HepG2 (cell line): ENCODE measurements around the gene PNPLA2. TPM values are rescaled to one million over a fixed set of nuclear protein-coding genes. Genes with fewer than 3 reads are reported as not detected.

Experiments used
- CCAR2 ChIP-seq: fragments of 200-400 bp; formaldehyde crosslinking; optimal IDR thresholded peaks from 2 replicates; pipeline ENCODE3; 2018; ENCODE audit warnings: low read depth, mild to moderate bottlenecking, low read length, moderate library complexity
- GATAD2A ChIP-seq: IDR thresholded peaks from 2 replicates; pipeline ENCODE4 v1.6.1; 2016
- KDM2A ChIP-seq: sonication (generic); formaldehyde crosslinking; IDR thresholded peaks from 2 replicates; pipeline ENCODE4 v1.4.0; 2020; ENCODE audit warnings: low read depth, missing genetic modification reagents, borderline replicate concordance
- LCORL ChIP-seq, 2 experiments: fragments of 450-650 bp in 1 of 2; sonication (generic) in 1 of 2; formaldehyde crosslinking in 1 of 2; IDR thresholded peaks; 2 replicates each; pipeline versions ENCODE4 v1.5.0 to v1.6.1; 2017 to 2020; ENCODE audit warnings: antibody characterized with exemption in 1 of 2, missing genetic modification reagents in 1 of 2
- MIER3 ChIP-seq: IDR thresholded peaks from 2 replicates; pipeline ENCODE4 v1.6.1; 2016; ENCODE audit warnings: missing compliant biosample characterization, borderline replicate concordance
- ONECUT2 ChIP-seq: sonication (generic); formaldehyde crosslinking; IDR thresholded peaks from 2 replicates; pipeline ENCODE4 v1.4.0; 2020; ENCODE audit warnings: missing genetic modification reagents
- TRIM24 ChIP-seq: sonication (generic); formaldehyde crosslinking; IDR thresholded peaks from 2 replicates; pipeline ENCODE4 v1.8.0; 2022; ENCODE audit warnings: mild to moderate bottlenecking, missing genetic modification reagents
- ZNF546 ChIP-seq: sonication (generic); formaldehyde crosslinking; conservative IDR thresholded peaks from 2 replicates; pipeline ENCODE4 v1.8.1; 2023; ENCODE audit warnings: mild to moderate bottlenecking, missing genetic modification reagents
- ZNF562 ChIP-seq: sonication (generic); formaldehyde crosslinking; IDR thresholded peaks from 2 replicates; pipeline ENCODE4 v1.8.0; 2022; ENCODE audit warnings: missing genetic modification reagents, borderline replicate concordance
- ZNF619 ChIP-seq: sonication (generic); formaldehyde crosslinking; IDR thresholded peaks from 2 replicates; pipeline ENCODE4 v1.4.0; 2020; ENCODE audit warnings: mild to moderate bottlenecking, missing genetic modification reagents
- polyA plus RNA-seq, 8 experiments: library from polyadenylated mRNA; depleted of rRNA in 3 of 8; stranded (reverse) in 7 of 8; unstranded in 1 of 8; fragments of >200 nt; fragmentation: Illumina TruSeq in 4 of 8; extraction: Trizol in 4 of 8; gene quantifications; 2 replicates each; pipeline versions ENCODE4 v1.2.1 to v1.2.3, GENCODE V29; 2011 to 2016; ENCODE audit warnings: low read depth in 4 of 8, missing spikeins in 1 of 8, mixed read lengths in 1 of 8; ENCODE audit not compliant: insufficient read depth in 1 of 8
- total RNA-seq, 5 experiments: library from RNA; depleted of rRNA; stranded (reverse); fragments of >200 nt; fragmentation: Illumina TruSeq; extraction: Trizol; gene quantifications; 2 replicates each; pipeline ENCODE4 v1.2.3, GENCODE V29; 2016; ENCODE audit warnings: low read depth in 1 of 5
- TF ChIP-seq, protein P1 (sequence below): sonication (generic); formaldehyde crosslinking; IDR thresholded peaks from 2 replicates; pipeline ENCODE4 v1.5.1; 2020; ENCODE audit warnings: mild to moderate bottlenecking, missing genetic modification reagents, moderate library complexity
- TF ChIP-seq, protein P2 (sequence below), 2 experiments: sonication (generic) in 1 of 2; formaldehyde crosslinking in 1 of 2; IDR thresholded peaks; 2 replicates each; pipeline versions ENCODE4 v1.4.0 to v1.6.1; 2016 to 2020; ENCODE audit warnings: borderline replicate concordance in 1 of 2, low read depth in 1 of 2, mild to moderate bottlenecking in 1 of 2, missing genetic modification reagents in 1 of 2
- TF ChIP-seq, protein P3 (sequence below): sonication (generic); formaldehyde crosslinking; IDR thresholded peaks from 2 replicates; pipeline ENCODE4 v1.5.0; 2020; ENCODE audit warnings: mild to moderate bottlenecking, missing genetic modification reagents, borderline replicate concordance
- TF ChIP-seq, protein P4 (sequence below): sonication (generic); IDR thresholded peaks from 2 replicates; pipeline ENCODE4 v1.6.1; 2016; ENCODE audit warnings: low read depth, borderline replicate concordance

The PNPLA2 gene
- total and polyA plus RNA-seq, 2 of the 13 experiments (the other 11 are each of a cell fraction or from before 2014, with no cell fraction given) = 10.5 to 43.2 TPM

DNA sequence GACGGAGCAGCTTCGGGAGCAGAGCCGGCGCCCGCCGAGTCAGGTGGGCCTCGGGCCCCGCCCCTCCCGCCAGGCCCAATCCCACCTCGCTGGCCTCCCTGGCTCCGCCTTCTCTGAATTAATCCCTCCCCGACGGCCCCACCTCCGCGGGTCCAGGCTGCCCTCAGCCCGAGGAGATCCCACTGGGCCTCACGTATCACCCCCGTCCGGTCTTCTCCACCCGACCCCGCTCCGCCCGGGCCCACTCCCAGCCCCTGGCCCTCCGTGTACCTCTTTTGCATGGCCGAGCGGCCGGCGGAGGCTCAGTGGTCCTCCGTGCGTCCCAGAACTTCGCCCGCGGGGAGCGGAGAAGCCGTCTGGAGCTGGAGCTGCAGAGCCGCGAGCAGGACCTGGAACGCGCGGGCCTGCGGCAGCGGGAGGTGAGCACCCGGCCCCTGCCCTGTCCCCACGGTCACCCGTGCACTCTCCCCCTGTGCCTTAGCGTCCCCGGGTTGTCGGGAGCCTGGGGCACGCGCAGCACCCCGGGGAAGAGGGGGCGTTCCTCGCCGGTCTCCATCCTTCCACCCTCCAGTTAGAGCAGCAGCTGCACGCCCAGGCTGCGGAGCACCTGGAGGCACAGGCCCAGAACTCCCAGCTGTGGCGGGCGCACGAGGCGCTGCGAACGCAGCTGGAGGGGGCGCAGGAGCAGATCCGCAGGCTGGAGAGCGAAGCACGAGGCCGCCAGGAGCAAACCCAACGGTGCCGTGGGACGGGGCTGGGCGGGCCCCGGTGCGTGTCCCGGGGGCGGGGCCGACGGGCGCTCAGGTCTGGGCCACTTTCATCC lies 11.8 kb downstream of the PNPLA2 start (continued):
- no peak for TF ChIP-seq ZNF562
- TF ChIP-seq, protein P1, sequence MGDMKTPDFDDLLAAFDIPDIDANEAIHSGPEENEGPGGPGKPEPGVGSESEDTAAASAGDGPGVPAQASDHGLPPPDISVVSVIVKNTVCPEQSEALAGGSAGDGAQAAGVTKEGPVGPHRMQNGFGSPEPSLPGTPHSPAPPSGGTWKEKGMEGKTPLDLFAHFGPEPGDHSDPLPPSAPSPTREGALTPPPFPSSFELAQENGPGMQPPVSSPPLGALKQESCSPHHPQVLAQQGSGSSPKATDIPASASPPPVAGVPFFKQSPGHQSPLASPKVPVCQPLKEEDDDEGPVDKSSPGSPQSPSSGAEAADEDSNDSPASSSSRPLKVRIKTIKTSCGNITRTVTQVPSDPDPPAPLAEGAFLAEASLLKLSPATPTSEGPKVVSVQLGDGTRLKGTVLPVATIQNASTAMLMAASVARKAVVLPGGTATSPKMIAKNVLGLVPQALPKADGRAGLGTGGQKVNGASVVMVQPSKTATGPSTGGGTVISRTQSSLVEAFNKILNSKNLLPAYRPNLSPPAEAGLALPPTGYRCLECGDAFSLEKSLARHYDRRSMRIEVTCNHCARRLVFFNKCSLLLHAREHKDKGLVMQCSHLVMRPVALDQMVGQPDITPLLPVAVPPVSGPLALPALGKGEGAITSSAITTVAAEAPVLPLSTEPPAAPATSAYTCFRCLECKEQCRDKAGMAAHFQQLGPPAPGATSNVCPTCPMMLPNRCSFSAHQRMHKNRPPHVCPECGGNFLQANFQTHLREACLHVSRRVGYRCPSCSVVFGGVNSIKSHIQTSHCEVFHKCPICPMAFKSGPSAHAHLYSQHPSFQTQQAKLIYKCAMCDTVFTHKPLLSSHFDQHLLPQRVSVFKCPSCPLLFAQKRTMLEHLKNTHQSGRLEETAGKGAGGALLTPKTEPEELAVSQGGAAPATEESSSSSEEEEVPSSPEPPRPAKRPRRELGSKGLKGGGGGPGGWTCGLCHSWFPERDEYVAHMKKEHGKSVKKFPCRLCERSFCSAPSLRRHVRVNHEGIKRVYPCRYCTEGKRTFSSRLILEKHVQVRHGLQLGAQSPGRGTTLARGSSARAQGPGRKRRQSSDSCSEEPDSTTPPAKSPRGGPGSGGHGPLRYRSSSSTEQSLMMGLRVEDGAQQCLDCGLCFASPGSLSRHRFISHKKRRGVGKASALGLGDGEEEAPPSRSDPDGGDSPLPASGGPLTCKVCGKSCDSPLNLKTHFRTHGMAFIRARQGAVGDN (CRISPR knock-in tag) = peak; percentile 93
- TF ChIP-seq, protein P2, sequence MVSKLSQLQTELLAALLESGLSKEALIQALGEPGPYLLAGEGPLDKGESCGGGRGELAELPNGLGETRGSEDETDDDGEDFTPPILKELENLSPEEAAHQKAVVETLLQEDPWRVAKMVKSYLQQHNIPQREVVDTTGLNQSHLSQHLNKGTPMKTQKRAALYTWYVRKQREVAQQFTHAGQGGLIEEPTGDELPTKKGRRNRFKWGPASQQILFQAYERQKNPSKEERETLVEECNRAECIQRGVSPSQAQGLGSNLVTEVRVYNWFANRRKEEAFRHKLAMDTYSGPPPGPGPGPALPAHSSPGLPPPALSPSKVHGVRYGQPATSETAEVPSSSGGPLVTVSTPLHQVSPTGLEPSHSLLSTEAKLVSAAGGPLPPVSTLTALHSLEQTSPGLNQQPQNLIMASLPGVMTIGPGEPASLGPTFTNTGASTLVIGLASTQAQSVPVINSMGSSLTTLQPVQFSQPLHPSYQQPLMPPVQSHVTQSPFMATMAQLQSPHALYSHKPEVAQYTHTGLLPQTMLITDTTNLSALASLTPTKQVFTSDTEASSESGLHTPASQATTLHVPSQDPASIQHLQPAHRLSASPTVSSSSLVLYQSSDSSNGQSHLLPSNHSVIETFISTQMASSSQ (IDR thresholded peaks at IDR 0.05; ENCODE audit: low read depth) = no peak
- TF ChIP-seq, protein P2 (CRISPR knock-in tag; IDR thresholded peaks at IDR 0.05; ENCODE audit: borderline replicate concordance) = no peak
- TF ChIP-seq MIER3 (CRISPR knock-in tag) = no peak
- peak; percentile 81; the same call in 1 of the 2 replicates for TF ChIP-seq KDM2A
- peak; percentile 77; the same call in 1 of the 2 replicates for TF ChIP-seq ZNF546 (CRISPR knock-in tag)
- TF ChIP-seq LCORL (IDR thresholded peaks at IDR 0.05) = no peak
- no peak for TF ChIP-seq LCORL (CRISPR knock-in tag; IDR thresholded peaks at IDR 0.05)
- TF ChIP-seq TRIM24 (CRISPR knock-in tag) = no peak
- TF ChIP-seq, protein P3, sequence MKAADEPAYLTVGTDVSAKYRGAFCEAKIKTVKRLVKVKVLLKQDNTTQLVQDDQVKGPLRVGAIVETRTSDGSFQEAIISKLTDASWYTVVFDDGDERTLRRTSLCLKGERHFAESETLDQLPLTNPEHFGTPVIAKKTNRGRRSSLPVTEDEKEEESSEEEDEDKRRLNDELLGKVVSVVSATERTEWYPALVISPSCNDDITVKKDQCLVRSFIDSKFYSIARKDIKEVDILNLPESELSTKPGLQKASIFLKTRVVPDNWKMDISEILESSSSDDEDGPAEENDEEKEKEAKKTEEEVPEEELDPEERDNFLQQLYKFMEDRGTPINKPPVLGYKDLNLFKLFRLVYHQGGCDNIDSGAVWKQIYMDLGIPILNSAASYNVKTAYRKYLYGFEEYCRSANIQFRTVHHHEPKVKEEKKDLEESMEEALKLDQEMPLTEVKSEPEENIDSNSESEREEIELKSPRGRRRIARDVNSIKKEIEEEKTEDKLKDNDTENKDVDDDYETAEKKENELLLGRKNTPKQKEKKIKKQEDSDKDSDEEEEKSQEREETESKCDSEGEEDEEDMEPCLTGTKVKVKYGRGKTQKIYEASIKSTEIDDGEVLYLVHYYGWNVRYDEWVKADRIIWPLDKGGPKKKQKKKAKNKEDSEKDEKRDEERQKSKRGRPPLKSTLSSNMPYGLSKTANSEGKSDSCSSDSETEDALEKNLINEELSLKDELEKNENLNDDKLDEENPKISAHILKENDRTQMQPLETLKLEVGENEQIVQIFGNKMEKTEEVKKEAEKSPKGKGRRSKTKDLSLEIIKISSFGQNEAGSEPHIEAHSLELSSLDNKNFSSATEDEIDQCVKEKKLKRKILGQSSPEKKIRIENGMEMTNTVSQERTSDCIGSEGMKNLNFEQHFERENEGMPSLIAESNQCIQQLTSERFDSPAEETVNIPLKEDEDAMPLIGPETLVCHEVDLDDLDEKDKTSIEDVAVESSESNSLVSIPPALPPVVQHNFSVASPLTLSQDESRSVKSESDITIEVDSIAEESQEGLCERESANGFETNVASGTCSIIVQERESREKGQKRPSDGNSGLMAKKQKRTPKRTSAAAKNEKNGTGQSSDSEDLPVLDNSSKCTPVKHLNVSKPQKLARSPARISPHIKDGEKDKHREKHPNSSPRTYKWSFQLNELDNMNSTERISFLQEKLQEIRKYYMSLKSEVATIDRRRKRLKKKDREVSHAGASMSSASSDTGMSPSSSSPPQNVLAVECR (CRISPR knock-in tag) = peak; percentile 70
- TF ChIP-seq ONECUT2 = no peak
- TF ChIP-seq CCAR2 = no peak
- no peak for TF ChIP-seq ZNF619 (CRISPR knock-in tag)
- TF ChIP-seq, protein P4, sequence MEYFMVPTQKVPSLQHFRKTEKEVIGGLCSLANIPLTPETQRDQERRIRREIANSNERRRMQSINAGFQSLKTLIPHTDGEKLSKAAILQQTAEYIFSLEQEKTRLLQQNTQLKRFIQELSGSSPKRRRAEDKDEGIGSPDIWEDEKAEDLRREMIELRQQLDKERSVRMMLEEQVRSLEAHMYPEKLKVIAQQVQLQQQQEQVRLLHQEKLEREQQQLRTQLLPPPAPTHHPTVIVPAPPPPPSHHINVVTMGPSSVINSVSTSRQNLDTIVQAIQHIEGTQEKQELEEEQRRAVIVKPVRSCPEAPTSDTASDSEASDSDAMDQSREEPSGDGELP = peak; percentile 56; the same call in 1 of the 2 replicates
- TF ChIP-seq GATAD2A (CRISPR knock-in tag) = no peak
